HEK293 (cell line): ENCODE results near the gene C14orf93.
A peak's percentile ranks its signal among the peaks of the same experiment; 100 is the strongest.

Experiments used
- BCL11B ChIP-seq: fragments of 450-650 bp; formaldehyde crosslinking; IDR thresholded peaks from 2 replicates; pipeline ENCODE4 v1.5.1; 2016; ENCODE audit warnings: low read depth, missing biosample characterization, missing genetic modification characterization
- GFI1B ChIP-seq: fragments of 450-650 bp; formaldehyde crosslinking; IDR thresholded peaks from 2 replicates; pipeline ENCODE4 v1.5.1; 2016; ENCODE audit warnings: missing biosample characterization, missing genetic modification characterization
- GLIS2 ChIP-seq: fragments of 450-650 bp; formaldehyde crosslinking; IDR thresholded peaks from 2 replicates; pipeline ENCODE4 v1.5.1; 2016; ENCODE audit warnings: missing biosample characterization, missing genetic modification characterization
- MEIS1 ChIP-seq: sonication (generic); formaldehyde crosslinking; IDR thresholded peaks from 2 replicates; pipeline ENCODE4 v1.8.1; 2022; ENCODE audit warnings: missing genetic modification reagents, mild to moderate bottlenecking, borderline replicate concordance
- SETDB1 ChIP-seq: IDR thresholded peaks from one replicate; pipeline ENCODE4 v1.6.1; 2017; ENCODE audit warnings: mild to moderate bottlenecking, low read length, moderate library complexity, mixed read lengths; ENCODE audit not compliant: insufficient read length
- YY1 ChIP-seq: fragments of 450-650 bp; formaldehyde crosslinking; IDR thresholded peaks from 2 replicates; pipeline ENCODE4 v1.5.1; 2018; ENCODE audit warnings: missing biosample characterization, missing genetic modification characterization
- ZBTB17 ChIP-seq: fragments of 450-650 bp; formaldehyde crosslinking; IDR thresholded peaks from 2 replicates; pipeline ENCODE4 v1.5.1; 2016; ENCODE audit warnings: missing biosample characterization, missing genetic modification characterization
- ZBTB48 ChIP-seq: fragments of 450-650 bp; formaldehyde crosslinking; IDR thresholded peaks from 2 replicates; pipeline ENCODE4 v1.5.1; 2016; ENCODE audit warnings: missing biosample characterization, missing genetic modification characterization
- ZFP3 ChIP-seq: fragments of 450-650 bp; formaldehyde crosslinking; IDR thresholded peaks from 2 replicates; pipeline ENCODE4 v1.5.1; 2016; ENCODE audit warnings: low read depth, missing biosample characterization, missing genetic modification characterization
- ZIC2 ChIP-seq: fragments of 450-650 bp; formaldehyde crosslinking; IDR thresholded peaks from 2 replicates; pipeline ENCODE4 v1.5.1; 2016; ENCODE audit warnings: missing biosample characterization, missing genetic modification characterization
- ZNF175 ChIP-seq: fragments of 450-650 bp; formaldehyde crosslinking; IDR thresholded peaks from 2 replicates; pipeline ENCODE4 v1.5.1; 2016; ENCODE audit warnings: missing biosample characterization, missing genetic modification characterization
- ZNF184 ChIP-seq: fragments of 450-650 bp; IDR thresholded peaks from 2 replicates; pipeline ENCODE4 v1.5.1; 2018; ENCODE audit warnings: missing biosample characterization, mild to moderate bottlenecking, missing genetic modification characterization
- ZNF19 ChIP-seq: fragments of 450-650 bp; formaldehyde crosslinking; IDR thresholded peaks from 2 replicates; pipeline ENCODE4; 2016; ENCODE audit warnings: missing biosample characterization, missing genetic modification characterization, low read depth
- ZNF266 ChIP-seq: fragments of 450-650 bp; formaldehyde crosslinking; IDR thresholded peaks from 2 replicates; pipeline ENCODE4 v1.5.1; 2016; ENCODE audit warnings: missing biosample characterization, missing genetic modification characterization, low read depth
- ZNF335 ChIP-seq: fragments of 450-650 bp; formaldehyde crosslinking; conservative IDR thresholded peaks from 2 replicates; pipeline ENCODE4 v1.5.1; 2016; ENCODE audit warnings: missing biosample characterization, missing genetic modification characterization
- ZNF391 ChIP-seq: fragments of 450-650 bp; formaldehyde crosslinking; IDR thresholded peaks from 2 replicates; pipeline ENCODE4 v1.5.1; 2016; ENCODE audit warnings: low read depth, missing biosample characterization, missing genetic modification characterization, borderline replicate concordance
- ZNF426 ChIP-seq: fragments of 450-650 bp; formaldehyde crosslinking; IDR thresholded peaks from 2 replicates; pipeline ENCODE4 v1.5.1; 2017; ENCODE audit warnings: missing biosample characterization, missing genetic modification characterization, mild to moderate bottlenecking, inconsistent platforms, moderate library complexity
- ZNF530 ChIP-seq: fragments of 450-650 bp; formaldehyde crosslinking; IDR thresholded peaks from 2 replicates; pipeline ENCODE4 v1.5.1; 2016; ENCODE audit warnings: low read depth, missing biosample characterization, missing genetic modification characterization
- ZNF544 ChIP-seq: fragments of 450-650 bp; formaldehyde crosslinking; IDR thresholded peaks from 2 replicates; pipeline ENCODE4 v1.5.0; 2017; ENCODE audit warnings: missing biosample characterization, missing genetic modification characterization
- ZNF555 ChIP-seq: fragments of 450-650 bp; formaldehyde crosslinking; conservative IDR thresholded peaks from 2 replicates; pipeline ENCODE4 v1.5.1; 2017; ENCODE audit warnings: missing biosample characterization, mild to moderate bottlenecking, missing genetic modification characterization, inconsistent platforms
- ZNF580 ChIP-seq: fragments of 450-650 bp; formaldehyde crosslinking; IDR thresholded peaks from 2 replicates; pipeline ENCODE4 v1.5.1; 2016; ENCODE audit warnings: missing biosample characterization, missing genetic modification characterization
- ZNF629 ChIP-seq: fragments of 450-650 bp; formaldehyde crosslinking; IDR thresholded peaks from 2 replicates; pipeline ENCODE4 v1.5.1; 2017; ENCODE audit warnings: missing biosample characterization, missing genetic modification characterization
- ZNF747 ChIP-seq: fragments of 450-650 bp; formaldehyde crosslinking; IDR thresholded peaks from 2 replicates; pipeline ENCODE4 v1.5.1; 2016; ENCODE audit warnings: missing biosample characterization, missing genetic modification characterization
- ZNF768 ChIP-seq: fragments of 450-650 bp; formaldehyde crosslinking; IDR thresholded peaks from 2 replicates; pipeline ENCODE4 v1.5.1; 2018; ENCODE audit warnings: missing biosample characterization, mild to moderate bottlenecking, missing genetic modification characterization
- TF ChIP-seq, protein P1 (sequence below): fragments of 450-650 bp; formaldehyde crosslinking; IDR thresholded peaks from 2 replicates; pipeline ENCODE4 v1.5.1; 2016; ENCODE audit warnings: missing biosample characterization, missing genetic modification characterization
- TF ChIP-seq, protein P2 (sequence below): fragments of 450-650 bp; formaldehyde crosslinking; IDR thresholded peaks from 2 replicates; pipeline ENCODE4 v1.5.1; 2017; ENCODE audit warnings: missing biosample characterization, missing genetic modification characterization
- TF ChIP-seq, protein P3 (sequence below): fragments of 450-650 bp; formaldehyde crosslinking; IDR thresholded peaks from 2 replicates; pipeline ENCODE4 v1.5.1; 2016; ENCODE audit warnings: missing biosample characterization, missing genetic modification characterization
- TF ChIP-seq, protein P4 (sequence below): fragments of 450-650 bp; formaldehyde crosslinking; IDR thresholded peaks from 2 replicates; pipeline ENCODE4 v1.5.1; 2016; ENCODE audit warnings: missing biosample characterization, missing genetic modification characterization
- TF ChIP-seq, protein P5 (sequence below): fragments of 450-650 bp; formaldehyde crosslinking; IDR thresholded peaks from 2 replicates; pipeline ENCODE4 v1.5.0; 2017; ENCODE audit warnings: missing biosample characterization, missing genetic modification characterization, borderline replicate concordance

C14orf93 gene

GRCh38 chr14:22982477-22983245 lies 27.3 kb downstream of the C14orf93 start, which contains the start of gene AJUBA (continued):
- TF ChIP-seq, protein P1, sequence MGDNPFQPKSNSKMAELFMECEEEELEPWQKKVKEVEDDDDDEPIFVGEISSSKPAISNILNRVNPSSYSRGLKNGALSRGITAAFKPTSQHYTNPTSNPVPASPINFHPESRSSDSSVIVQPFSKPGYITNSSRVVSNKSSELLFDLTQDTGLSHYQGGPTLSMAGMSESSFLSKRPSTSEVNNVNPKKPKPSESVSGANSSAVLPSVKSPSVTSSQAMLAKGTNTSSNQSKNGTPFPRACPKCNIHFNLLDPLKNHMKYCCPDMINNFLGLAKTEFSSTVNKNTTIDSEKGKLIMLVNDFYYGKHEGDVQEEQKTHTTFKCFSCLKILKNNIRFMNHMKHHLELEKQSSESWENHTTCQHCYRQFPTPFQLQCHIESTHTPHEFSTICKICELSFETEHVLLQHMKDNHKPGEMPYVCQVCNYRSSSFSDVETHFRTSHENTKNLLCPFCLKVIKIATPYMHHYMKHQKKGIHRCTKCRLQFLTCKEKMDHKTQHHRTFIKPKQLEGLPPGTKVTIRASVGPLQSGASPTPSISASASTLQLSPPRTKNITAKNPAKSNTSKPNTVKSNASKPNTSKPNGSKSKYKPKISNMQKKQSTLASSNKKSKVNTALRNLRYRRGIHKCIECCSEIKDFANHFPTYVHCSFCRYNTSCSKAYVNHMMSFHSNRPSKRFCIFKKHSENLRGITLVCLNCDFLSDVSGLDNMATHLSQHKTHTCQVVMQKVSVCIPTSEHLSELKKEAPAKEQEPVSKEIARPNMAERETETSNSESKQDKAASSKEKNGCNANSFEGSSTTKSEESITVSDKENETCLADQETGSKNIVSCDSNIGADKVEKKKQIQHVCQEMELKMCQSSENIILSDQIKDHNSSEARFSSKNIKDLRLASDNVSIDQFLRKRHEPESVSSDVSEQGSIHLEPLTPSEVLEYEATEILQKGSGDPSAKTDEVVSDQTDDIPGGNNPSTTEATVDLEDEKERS (tag by site-specific recombination): no peak
- TF ChIP-seq YY1 (tag by site-specific recombination): peak; percentile 86
- no peak for TF ChIP-seq ZNF544
- TF ChIP-seq, protein P2, sequence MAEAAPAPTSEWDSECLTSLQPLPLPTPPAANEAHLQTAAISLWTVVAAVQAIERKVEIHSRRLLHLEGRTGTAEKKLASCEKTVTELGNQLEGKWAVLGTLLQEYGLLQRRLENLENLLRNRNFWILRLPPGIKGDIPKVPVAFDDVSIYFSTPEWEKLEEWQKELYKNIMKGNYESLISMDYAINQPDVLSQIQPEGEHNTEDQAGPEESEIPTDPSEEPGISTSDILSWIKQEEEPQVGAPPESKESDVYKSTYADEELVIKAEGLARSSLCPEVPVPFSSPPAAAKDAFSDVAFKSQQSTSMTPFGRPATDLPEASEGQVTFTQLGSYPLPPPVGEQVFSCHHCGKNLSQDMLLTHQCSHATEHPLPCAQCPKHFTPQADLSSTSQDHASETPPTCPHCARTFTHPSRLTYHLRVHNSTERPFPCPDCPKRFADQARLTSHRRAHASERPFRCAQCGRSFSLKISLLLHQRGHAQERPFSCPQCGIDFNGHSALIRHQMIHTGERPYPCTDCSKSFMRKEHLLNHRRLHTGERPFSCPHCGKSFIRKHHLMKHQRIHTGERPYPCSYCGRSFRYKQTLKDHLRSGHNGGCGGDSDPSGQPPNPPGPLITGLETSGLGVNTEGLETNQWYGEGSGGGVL (tag by site-specific recombination): peak; percentile 80
- TF ChIP-seq GLIS2 (tag by site-specific recombination): peak; percentile 84
- TF ChIP-seq ZBTB48 (tag by site-specific recombination): peak; percentile 96
- TF ChIP-seq, protein P3, sequence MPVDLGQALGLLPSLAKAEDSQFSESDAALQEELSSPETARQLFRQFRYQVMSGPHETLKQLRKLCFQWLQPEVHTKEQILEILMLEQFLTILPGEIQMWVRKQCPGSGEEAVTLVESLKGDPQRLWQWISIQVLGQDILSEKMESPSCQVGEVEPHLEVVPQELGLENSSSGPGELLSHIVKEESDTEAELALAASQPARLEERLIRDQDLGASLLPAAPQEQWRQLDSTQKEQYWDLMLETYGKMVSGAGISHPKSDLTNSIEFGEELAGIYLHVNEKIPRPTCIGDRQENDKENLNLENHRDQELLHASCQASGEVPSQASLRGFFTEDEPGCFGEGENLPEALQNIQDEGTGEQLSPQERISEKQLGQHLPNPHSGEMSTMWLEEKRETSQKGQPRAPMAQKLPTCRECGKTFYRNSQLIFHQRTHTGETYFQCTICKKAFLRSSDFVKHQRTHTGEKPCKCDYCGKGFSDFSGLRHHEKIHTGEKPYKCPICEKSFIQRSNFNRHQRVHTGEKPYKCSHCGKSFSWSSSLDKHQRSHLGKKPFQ (tag by site-specific recombination): peak; percentile 94
- peak; percentile 56 for TF ChIP-seq ZNF335
- peak; percentile 90 for TF ChIP-seq ZNF629 (tag by site-specific recombination)
- TF ChIP-seq ZNF747 (tag by site-specific recombination): no peak; the same call in 1 of the 2 replicates
- peak; percentile 31; the same call in 1 of the 2 replicates for TF ChIP-seq GFI1B (tag by site-specific recombination)
- no peak for TF ChIP-seq ZNF555 (tag by site-specific recombination)
- TF ChIP-seq, protein P4, sequence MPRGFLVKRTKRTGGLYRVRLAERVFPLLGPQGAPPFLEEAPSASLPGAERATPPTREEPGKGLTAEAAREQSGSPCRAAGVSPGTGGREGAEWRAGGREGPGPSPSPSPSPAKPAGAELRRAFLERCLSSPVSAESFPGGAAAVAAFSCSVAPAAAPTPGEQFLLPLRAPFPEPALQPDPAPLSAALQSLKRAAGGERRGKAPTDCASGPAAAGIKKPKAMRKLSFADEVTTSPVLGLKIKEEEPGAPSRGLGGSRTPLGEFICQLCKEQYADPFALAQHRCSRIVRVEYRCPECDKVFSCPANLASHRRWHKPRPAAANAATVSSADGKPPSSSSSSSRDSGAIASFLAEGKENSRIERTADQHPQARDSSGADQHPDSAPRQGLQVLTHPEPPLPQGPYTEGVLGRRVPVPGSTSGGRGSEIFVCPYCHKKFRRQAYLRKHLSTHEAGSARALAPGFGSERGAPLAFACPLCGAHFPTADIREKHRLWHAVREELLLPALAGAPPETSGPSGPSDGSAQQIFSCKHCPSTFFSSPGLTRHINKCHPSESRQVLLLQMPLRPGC (tag by site-specific recombination): peak; percentile 99
- TF ChIP-seq MEIS1 (CRISPR knock-in tag): no peak
- TF ChIP-seq, protein P5, sequence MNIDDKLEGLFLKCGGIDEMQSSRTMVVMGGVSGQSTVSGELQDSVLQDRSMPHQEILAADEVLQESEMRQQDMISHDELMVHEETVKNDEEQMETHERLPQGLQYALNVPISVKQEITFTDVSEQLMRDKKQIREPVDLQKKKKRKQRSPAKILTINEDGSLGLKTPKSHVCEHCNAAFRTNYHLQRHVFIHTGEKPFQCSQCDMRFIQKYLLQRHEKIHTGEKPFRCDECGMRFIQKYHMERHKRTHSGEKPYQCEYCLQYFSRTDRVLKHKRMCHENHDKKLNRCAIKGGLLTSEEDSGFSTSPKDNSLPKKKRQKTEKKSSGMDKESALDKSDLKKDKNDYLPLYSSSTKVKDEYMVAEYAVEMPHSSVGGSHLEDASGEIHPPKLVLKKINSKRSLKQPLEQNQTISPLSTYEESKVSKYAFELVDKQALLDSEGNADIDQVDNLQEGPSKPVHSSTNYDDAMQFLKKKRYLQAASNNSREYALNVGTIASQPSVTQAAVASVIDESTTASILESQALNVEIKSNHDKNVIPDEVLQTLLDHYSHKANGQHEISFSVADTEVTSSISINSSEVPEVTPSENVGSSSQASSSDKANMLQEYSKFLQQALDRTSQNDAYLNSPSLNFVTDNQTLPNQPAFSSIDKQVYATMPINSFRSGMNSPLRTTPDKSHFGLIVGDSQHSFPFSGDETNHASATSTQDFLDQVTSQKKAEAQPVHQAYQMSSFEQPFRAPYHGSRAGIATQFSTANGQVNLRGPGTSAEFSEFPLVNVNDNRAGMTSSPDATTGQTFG (tag by site-specific recombination): peak; percentile 95; the same call in 1 of the 2 replicates
- peak; percentile 94 for TF ChIP-seq ZBTB17
- no peak for TF ChIP-seq ZFP3 (tag by site-specific recombination)
- peak; percentile 90 for TF ChIP-seq ZIC2 (tag by site-specific recombination)
- no peak for TF ChIP-seq ZNF184 (tag by site-specific recombination)
- TF ChIP-seq ZNF19: 0 out of 2 replicates have a peak, but pooled peaks have one; percentile 29
- peak; percentile 96 for TF ChIP-seq BCL11B (tag by site-specific recombination)
- TF ChIP-seq ZNF175 (tag by site-specific recombination): no peak
- TF ChIP-seq ZNF580: peak; percentile 97
- no peak for TF ChIP-seq ZNF768
- TF ChIP-seq ZNF391 (tag by site-specific recombination): peak; percentile 99
- TF ChIP-seq ZNF530: no peak
- no peak for TF ChIP-seq ZNF426 (tag by site-specific recombination)
- peak; percentile 63 for TF ChIP-seq ZNF266 (tag by site-specific recombination)
- TF ChIP-seq SETDB1: no peak
